HEK293T (cell line): ENCODE measurements around the gene MFSD6.

Source experiments
- CTCF ChIA-PET: fragments of 350-600 bp; formaldehyde crosslinking; extraction: SDS; loops from one replicate; lab custom pipeline; 2021; ENCODE audit warnings: antibody characterized with exemption, inconsistent platforms; lab: Yijun Ruan, JAX
- POLR2A ChIA-PET: fragments of 350-600 bp; formaldehyde crosslinking; extraction: SDS; loops from one replicate; lab custom pipeline; 2020; ENCODE audit warnings: antibody characterized with exemption, inconsistent platforms; lab: Yijun Ruan, JAX
- DNase-seq: peaks from one replicate; pipeline ENCODE4 v3.0.0; 2012; ENCODE audit warnings: mixed read lengths; ENCODE audit errors: extremely low spot score
- ARNT ChIP-seq: fragments of 450-650 bp; IDR thresholded peaks from 2 replicates; pipeline ENCODE4 v1.6.1; 2017; ENCODE audit warnings: mild to moderate bottlenecking
- BHLHE40 ChIP-seq: fragments of 450-650 bp; IDR thresholded peaks from 2 replicates; pipeline ENCODE4 v1.6.1; 2016; ENCODE audit warnings: mild to moderate bottlenecking, moderate library complexity, borderline replicate concordance
- CTBP1 ChIP-seq: fragments of 450-650 bp; IDR thresholded peaks from 2 replicates; pipeline ENCODE4 v1.6.1; 2016; ENCODE audit warnings: borderline replicate concordance
- ELF4 ChIP-seq: fragments of 450-650 bp; IDR thresholded peaks from 2 replicates; pipeline ENCODE4 v1.6.1; 2017; ENCODE audit warnings: antibody characterized with exemption
- FOXA1 ChIP-seq: fragments of 450-650 bp; IDR thresholded peaks from 2 replicates; pipeline ENCODE4 v1.6.1; 2016; ENCODE audit warnings: mild to moderate bottlenecking
- FOXK2 ChIP-seq: fragments of 450-650 bp; IDR thresholded peaks from 2 replicates; pipeline ENCODE4 v1.6.1; 2016; ENCODE audit warnings: mild to moderate bottlenecking
- FOXM1 ChIP-seq: fragments of 450-650 bp; IDR thresholded peaks from 2 replicates; pipeline ENCODE4 v1.6.1; 2017; ENCODE audit warnings: mild to moderate bottlenecking, borderline replicate concordance
- HDGF ChIP-seq: fragments of 450-650 bp; IDR thresholded peaks from 2 replicates; pipeline ENCODE4 v1.6.1; 2017; ENCODE audit warnings: antibody characterized with exemption, borderline replicate concordance
- L3MBTL2 ChIP-seq: fragments of 450-650 bp; conservative IDR thresholded peaks from 2 replicates; pipeline ENCODE4 v1.6.1; 2016; ENCODE audit warnings: mild to moderate bottlenecking
- LEF1 ChIP-seq: fragments of 450-650 bp; IDR thresholded peaks from 2 replicates; pipeline ENCODE4 v1.6.1; 2017; ENCODE audit warnings: mild to moderate bottlenecking, borderline replicate concordance
- NFRKB ChIP-seq: fragments of 450-650 bp; IDR thresholded peaks from 2 replicates; pipeline ENCODE4 v1.6.1; 2016; ENCODE audit warnings: mild to moderate bottlenecking, moderate library complexity
- SP1 ChIP-seq: fragments of 450-650 bp; IDR thresholded peaks from 2 replicates; pipeline ENCODE4 v1.6.1; 2017
- SUZ12 ChIP-seq: fragments of 450-650 bp; IDR thresholded peaks from 2 replicates; pipeline ENCODE4 v1.6.1; 2016; ENCODE audit warnings: mild to moderate bottlenecking
- TARDBP ChIP-seq: fragments of 450-650 bp; IDR thresholded peaks from 2 replicates; pipeline ENCODE4 v1.6.1; 2016
- ZNF384 ChIP-seq: fragments of 450-650 bp; IDR thresholded peaks from 2 replicates; pipeline ENCODE4 v1.6.1; 2016
- TF ChIP-seq, protein P1 (sequence below): fragments of 450-650 bp; IDR thresholded peaks from 2 replicates; pipeline ENCODE4 v1.6.1; 2016

The MFSD6 gene

DNA sequence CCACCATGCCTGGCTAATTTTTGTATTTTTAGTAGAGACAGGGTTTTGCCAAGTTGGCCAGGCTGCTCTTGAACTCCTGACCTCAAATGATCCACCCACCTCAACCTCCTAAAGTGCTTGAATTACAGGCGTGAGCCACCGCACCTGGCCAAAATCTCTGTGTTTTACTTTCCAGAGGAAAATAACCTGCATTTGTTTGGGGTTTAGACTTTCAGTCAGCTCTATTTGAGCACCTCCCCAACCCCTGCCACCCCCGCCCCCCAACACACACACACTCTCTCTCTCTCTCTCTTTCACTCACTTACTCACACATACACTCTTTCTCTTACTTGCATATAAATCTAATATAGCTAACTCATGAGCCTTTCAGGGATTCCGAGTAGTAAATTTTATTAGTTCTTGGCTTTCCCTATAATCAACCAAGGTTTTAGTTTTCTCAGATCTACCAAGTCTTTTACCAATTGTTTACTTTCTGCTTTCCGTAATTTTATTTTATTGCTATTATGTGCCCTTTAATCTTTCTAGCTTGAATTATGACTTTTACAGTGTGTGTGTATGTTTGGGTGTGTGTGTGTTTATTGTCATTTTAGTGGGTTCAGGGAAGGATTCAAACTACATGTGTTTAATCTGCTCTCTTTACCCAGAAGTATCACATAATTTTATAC lies 24.5 kb downstream of the MFSD6 start:
- POLR2A ChIA-PET, result no interaction called here
- CTCF ChIA-PET, result no interaction called here
- TF ChIP-seq LEF1, result no peak
- TF ChIP-seq, protein P1, sequence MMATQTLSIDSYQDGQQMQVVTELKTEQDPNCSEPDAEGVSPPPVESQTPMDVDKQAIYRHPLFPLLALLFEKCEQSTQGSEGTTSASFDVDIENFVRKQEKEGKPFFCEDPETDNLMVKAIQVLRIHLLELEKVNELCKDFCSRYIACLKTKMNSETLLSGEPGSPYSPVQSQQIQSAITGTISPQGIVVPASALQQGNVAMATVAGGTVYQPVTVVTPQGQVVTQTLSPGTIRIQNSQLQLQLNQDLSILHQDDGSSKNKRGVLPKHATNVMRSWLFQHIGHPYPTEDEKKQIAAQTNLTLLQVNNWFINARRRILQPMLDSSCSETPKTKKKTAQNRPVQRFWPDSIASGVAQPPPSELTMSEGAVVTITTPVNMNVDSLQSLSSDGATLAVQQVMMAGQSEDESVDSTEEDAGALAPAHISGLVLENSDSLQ, result peak; percentile 62
- no peak for TF ChIP-seq ELF4
- TF ChIP-seq ARNT, result no peak
- TF ChIP-seq SP1, result no peak
- no peak for TF ChIP-seq FOXK2
- no peak for TF ChIP-seq CTBP1
- no peak for TF ChIP-seq FOXM1
- DNase-seq, result no peak

DNA sequence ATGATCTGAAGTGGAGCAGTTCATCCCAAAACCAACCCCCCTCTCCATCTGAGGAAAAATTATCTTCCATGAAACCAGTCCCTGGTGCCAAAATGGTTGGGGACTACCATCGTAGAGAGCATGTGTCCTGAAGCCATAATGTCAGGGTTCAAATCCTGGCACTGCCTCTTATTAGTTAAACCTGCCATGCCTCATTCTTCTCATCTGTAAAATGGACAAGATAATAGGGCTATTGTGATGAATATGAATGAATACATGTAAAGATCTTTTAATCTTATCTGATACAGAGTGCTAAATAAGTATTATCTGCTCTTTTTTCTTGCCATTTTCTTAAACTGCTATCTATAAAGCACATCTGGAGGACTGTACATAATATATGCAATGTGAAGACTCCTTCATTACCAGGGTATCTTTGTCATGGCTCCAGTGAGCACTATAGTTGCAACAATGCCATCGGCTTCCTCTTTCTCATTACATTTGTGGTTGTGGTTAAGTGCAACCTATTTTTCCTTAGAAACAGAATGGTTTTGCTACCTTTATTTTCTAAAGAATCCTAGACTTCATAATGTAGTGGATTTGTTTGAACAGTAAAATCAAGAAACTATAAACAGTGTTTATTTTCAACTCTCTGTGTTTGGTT lies 27.0 kb downstream of the MFSD6 start:
- CTCF ChIA-PET, result no interaction called here
- POLR2A ChIA-PET, result no interaction called here
- DNase-seq, result no peak
- no peak for TF ChIP-seq ZNF384
- no peak for TF ChIP-seq SP1
- TF ChIP-seq BHLHE40, result no peak
- no peak for TF ChIP-seq HDGF
- no peak for TF ChIP-seq FOXA1
- no peak for TF ChIP-seq SUZ12

DNA sequence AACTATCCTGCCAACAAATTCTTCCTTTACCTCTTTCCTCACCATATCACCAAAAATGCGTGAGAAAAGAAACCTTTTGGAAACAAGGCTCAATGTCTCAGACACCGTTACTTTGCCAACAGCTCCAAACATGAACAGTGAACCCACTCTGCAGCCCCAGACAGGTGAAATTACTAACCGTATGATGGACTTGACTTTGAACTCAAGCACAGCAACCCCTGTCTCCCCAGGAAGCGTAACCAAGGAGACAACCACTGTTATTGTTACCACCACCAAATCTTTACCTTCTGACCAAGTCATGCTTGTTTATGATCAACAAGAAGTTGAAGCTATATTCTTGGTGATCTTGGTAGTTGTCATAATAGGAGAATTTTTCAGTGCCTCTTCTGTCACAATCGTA lies 28.4 kb downstream of the MFSD6 start:
- POLR2A ChIA-PET, result no interaction called here
- CTCF ChIA-PET, result no interaction called here
- TF ChIP-seq L3MBTL2 (no peak), ELF4 (no peak), ARNT (no peak), CTBP1 (no peak), HDGF (no peak), TARDBP (no peak), FOXK2 (no peak), FOXA1 (no peak), FOXM1 (no peak), SP1 (no peak), BHLHE40 (no peak), SUZ12 (no peak), ZNF384 (no peak), NFRKB (no peak), LEF1 (no peak)
- TF ChIP-seq, protein P1, result no peak
- no peak for DNase-seq

DNA sequence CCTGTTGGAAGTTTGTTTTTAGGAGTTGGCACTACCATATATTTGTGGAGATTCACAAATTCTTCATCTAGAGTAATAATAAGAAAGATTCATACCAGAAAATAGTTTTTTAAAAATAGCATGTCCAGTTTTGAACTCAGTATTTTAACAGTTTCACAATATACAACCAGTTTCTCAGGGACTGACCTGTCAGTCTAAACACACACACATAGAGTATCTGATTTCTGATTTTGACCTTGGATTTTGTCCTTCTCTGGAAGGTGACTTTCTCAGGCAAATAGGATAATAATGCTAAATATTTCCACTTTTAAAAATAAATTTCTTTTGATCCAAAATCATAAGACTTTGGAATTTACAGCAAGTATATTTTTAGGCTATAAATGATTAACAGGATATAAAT lies 32.0 kb downstream of the MFSD6 start:
- no peak for DNase-seq
- CTCF ChIA-PET, result interaction anchor here (0.6 kb wide), 1 partner anchor 11 kb away, joined by 3 read pairs; no protein-coding TSS in a partner anchor
- POLR2A ChIA-PET, result interaction anchor here (1.5 kb wide), 1 partner anchor 31 kb away, joined by 4 read pairs; no protein-coding TSS in a partner anchor
- TF ChIP-seq FOXK2, result no peak
- no peak for TF ChIP-seq L3MBTL2
- no peak for TF ChIP-seq HDGF
- TF ChIP-seq FOXA1, result no peak

DNA sequence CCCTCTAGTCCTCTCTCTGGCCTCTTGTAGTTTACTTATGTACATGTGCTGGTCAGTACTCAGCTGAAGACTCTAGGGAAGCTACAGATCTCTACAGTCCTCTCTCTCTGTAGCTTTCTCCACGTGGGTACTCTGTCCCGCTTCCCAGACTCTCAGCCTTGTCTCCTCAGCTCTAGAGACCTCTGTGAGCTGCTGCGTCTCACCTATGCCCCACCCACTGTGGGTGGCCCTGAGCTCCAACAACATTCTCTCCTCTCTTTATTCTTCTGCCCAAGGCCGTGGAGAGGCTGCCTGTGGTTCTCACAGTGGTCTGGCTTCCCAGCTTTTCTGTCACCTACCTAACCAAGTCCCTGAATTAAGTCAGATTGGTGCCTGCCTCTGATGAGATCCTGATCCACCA lies 33.4 kb downstream of the MFSD6 start:
- DNase-seq, result no peak
- ChIA-PET POLR2A (no interaction called here), CTCF (no interaction called here)
- TF ChIP-seq L3MBTL2, result no peak
- TF ChIP-seq SP1, result no peak
- TF ChIP-seq FOXM1, result no peak
- no peak for TF ChIP-seq FOXA1
- no peak for TF ChIP-seq ZNF384
- TF ChIP-seq NFRKB, result no peak
- TF ChIP-seq ELF4, result no peak
- TF ChIP-seq BHLHE40, result no peak

DNA sequence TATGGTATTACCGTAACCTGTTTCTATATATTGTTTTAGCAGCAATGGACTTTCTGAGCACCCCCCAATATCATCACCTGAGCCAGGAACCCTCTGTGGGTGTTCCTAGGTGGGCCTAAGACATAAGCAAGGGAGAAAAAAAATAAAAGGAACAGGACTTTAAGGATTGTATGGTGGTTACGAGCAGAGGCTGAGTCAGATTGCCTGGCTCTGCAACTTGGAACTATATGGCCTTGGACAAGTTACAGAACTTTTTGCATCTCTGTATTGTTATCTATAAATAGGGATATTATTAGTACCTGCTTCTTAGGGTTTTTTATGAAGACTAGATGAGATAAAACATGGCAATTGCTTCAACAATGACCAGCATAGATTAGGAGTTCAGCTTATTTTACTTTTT lies 34.9 kb downstream of the MFSD6 start:
- CTCF ChIA-PET, result no interaction called here
- no peak for DNase-seq
- POLR2A ChIA-PET, result no interaction called here
- no peak for TF ChIP-seq HDGF
- TF ChIP-seq ZNF384, result no peak
- no peak for TF ChIP-seq TARDBP
- no peak for TF ChIP-seq ARNT
- no peak for TF ChIP-seq CTBP1

DNA sequence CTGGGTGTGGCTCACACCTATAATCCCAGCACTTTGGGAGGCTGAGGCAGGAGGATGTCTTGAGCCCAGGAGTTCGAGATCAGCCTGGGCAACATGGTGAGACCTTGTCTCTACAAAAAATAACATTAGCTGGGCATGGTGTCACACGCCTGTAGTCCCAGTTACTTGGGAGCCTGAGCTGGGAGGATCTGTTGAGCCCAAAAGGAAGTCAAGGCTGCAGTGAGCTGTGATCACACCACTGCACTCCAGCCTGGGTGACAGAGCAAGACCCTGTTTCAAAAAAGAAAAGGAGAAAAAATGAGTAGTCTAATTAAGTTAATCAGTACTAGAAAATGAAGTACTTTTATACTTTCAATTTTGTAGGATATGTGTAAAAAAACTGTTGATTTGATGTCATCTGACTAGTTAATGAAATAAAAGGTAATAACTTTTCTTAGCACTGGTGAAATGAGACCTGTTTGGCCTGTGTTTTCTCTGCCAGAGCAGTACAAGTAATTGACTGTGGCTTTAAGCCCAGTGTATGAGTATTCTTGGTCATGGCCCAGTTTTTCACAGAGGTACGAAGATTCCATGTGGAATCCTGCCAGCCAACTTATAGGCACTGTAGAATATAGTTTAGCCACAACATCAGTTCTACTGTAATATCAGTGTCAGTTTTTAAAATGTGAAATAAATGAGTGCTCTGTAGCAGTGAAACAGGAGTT lies 35.8 kb downstream of the MFSD6 start:
- DNase-seq, result no peak
- TF ChIP-seq BHLHE40, result no peak
- TF ChIP-seq FOXM1, result no peak
- TF ChIP-seq NFRKB, result no peak
- no peak for TF ChIP-seq HDGF
- TF ChIP-seq TARDBP, result no peak
- TF ChIP-seq CTBP1, result no peak
- no peak for TF ChIP-seq ELF4
- no peak for TF ChIP-seq L3MBTL2
- TF ChIP-seq ARNT, result no peak
- no peak for TF ChIP-seq SUZ12
- TF ChIP-seq, protein P1, result no peak
- no peak for TF ChIP-seq ZNF384
- TF ChIP-seq SP1, result no peak
- no peak for TF ChIP-seq FOXA1
- no peak for TF ChIP-seq LEF1
- TF ChIP-seq FOXK2, result no peak
- ChIA-PET POLR2A (no interaction called here), CTCF (no interaction called here)
